Hepatocyte (in vitro differentiated cells): ENCODE results near the gene LCORL. TPM values are rescaled to one million over a fixed set of nuclear protein-coding genes. Genes with fewer than 3 reads are reported as not detected.
A peak's percentile ranks its signal among the peaks of the same experiment; 100 is the strongest.

ENCODE experiments used
- DNase-seq: peaks from one replicate; pipeline ENCODE4 v3.0.0-alpha.2; 2016; ENCODE audit warnings: low spot score
- H2AFZ ChIP-seq: fragments of 200-600 bp; sonication (generic); 2 replicates; pipeline ENCODE4 v1.6.0; 2016; ENCODE audit warnings: antibody characterized with exemption, mild to moderate bottlenecking
- H3K27ac ChIP-seq: fragments of 200-600 bp; sonication (generic); 2 replicates; pipeline ENCODE4 v1.5.1; 2016; ENCODE audit warnings: mild to moderate bottlenecking
- H3K27me3 ChIP-seq: fragments of 200-600 bp; sonication (generic); 2 replicates; pipeline ENCODE4 v1.6.1; 2016
- H3K36me3 ChIP-seq: fragments of 200-600 bp; sonication (generic); replicated peaks from 2 replicates; pipeline ENCODE4 v1.5.1; 2016; ENCODE audit warnings: low read depth; ENCODE audit not compliant: insufficient read depth
- H3K4me1 ChIP-seq: fragments of 200-600 bp; sonication (generic); 2 replicates; pipeline ENCODE4 v1.5.1; 2016; ENCODE audit warnings: mild to moderate bottlenecking, moderate library complexity; ENCODE audit not compliant: insufficient read depth
- H3K4me2 ChIP-seq: fragments of 200-600 bp; sonication (generic); 2 replicates; pipeline ENCODE4 v1.6.0; 2016
- H3K4me3 ChIP-seq: fragments of 200-600 bp; sonication (generic); 2 replicates; pipeline ENCODE4 v1.5.1; 2016; ENCODE audit warnings: mild to moderate bottlenecking
- H3K79me2 ChIP-seq: fragments of 200-600 bp; sonication (generic); 2 replicates; pipeline ENCODE4 v1.6.0; 2017; ENCODE audit warnings: mild to moderate bottlenecking
- H3K9me2 ChIP-seq: fragments of 200-600 bp; sonication (generic); replicated peaks from 2 replicates; pipeline ENCODE4 v1.6.0; 2017; ENCODE audit warnings: mild to moderate bottlenecking; ENCODE audit not compliant: insufficient read depth
- H3K9me3 ChIP-seq: fragments of 200-600 bp; sonication (generic); 2 replicates; pipeline ENCODE4 v1.5.1; 2016; ENCODE audit warnings: low read depth, mild to moderate bottlenecking
- H4K20me1 ChIP-seq: fragments of 200-600 bp; sonication (generic); 2 replicates; pipeline ENCODE4 v1.6.0; 2016; ENCODE audit warnings: mild to moderate bottlenecking; ENCODE audit not compliant: insufficient read depth, poor library complexity, severe bottlenecking
- CTCF ChIP-seq: fragments of 200-600 bp; sonication (generic); IDR thresholded peaks from 2 replicates; pipeline ENCODE4 v1.5.1; 2016; ENCODE audit warnings: antibody characterized with exemption, mild to moderate bottlenecking; ENCODE audit not compliant: poor library complexity
- EZH2 ChIP-seq: fragments of 200-600 bp; sonication (generic); IDR thresholded peaks from 2 replicates; pipeline ENCODE4 v1.6.1; 2016; ENCODE audit warnings: antibody characterized with exemption, mild to moderate bottlenecking, borderline replicate concordance
- EZH2phosphoT487 ChIP-seq: fragments of 200-600 bp; sonication (generic); IDR thresholded peaks from one replicate; pipeline ENCODE4 v1.6.1; 2018; ENCODE audit warnings: antibody characterized with exemption, mild to moderate bottlenecking, low read depth, moderate library complexity; ENCODE audit not compliant: unreplicated experiment, severe bottlenecking
- WGBS: methylation state at CpG from one replicate; pipeline ENCODE4 v1.1.6; 2016; ENCODE audit warnings: low lambda C conversion rate; ENCODE audit errors: missing lambda C conversion rate; 5-methylcytosine and 5-hydroxymethylcytosine counted together
- polyA plus RNA-seq: library from polyadenylated mRNA; unstranded; fragments of >200 nt; fragmentation: Nextera tagmentation; extraction: Ambion mirVana; gene quantifications from 2 replicates; pipeline ENCODE4 v1.2.1, GENCODE V29; 2016
- total RNA-seq: library from RNA; depleted of rRNA; stranded (reverse); fragments of >200 nt; gene quantifications from 2 replicates; pipeline ENCODE4 v1.2.3, GENCODE V29; 2014

LCORL gene
- total and polyA plus RNA-seq, 2 experiments from 2014 or later, result 9.4 to 19.6 TPM

- H3K4me2 ChIP-seq, result no peak overlapping the region
- no peak overlapping the region for H3K4me3 ChIP-seq
- peaks cover 37% of the 10 kb centered on the region for H3K79me2 ChIP-seq
- H3K36me3 ChIP-seq, result no peaks in the 10 kb centered on the region
- H4K20me1 ChIP-seq, result no peaks in the 10 kb centered on the region
- DNase-seq, result no peak
- TF ChIP-seq EZH2phosphoT487 (no peak), CTCF (no peak), EZH2 (no peak)
- H3K9me3 ChIP-seq, result no peaks in the 10 kb centered on the region
- no peaks in the 10 kb centered on the region for H3K9me2 ChIP-seq
- no peaks in the 10 kb centered on the region for H3K4me1 ChIP-seq
- H3K27ac ChIP-seq, result no peak overlapping the region
- H2AFZ ChIP-seq, result no peak overlapping the region
- H3K27me3 ChIP-seq, result no peaks in the 10 kb centered on the region
- 97% methylated on average over 12 of the region's 12 CpGs for WGBS
These were observed 205.4 kb downstream of the LCORL start for GRCh38 chr4:17816142-17816541.

GRCh38 chr4:17814140-17814539 is 207.4 kb downstream of the LCORL start:
- DNase-seq, result no peak
- Histone ChIP-seq H3K27me3 (no peaks in the 10 kb centered on the region), H4K20me1 (peaks cover 10% of the 10 kb centered on the region), H3K4me2 (no peak overlapping the region), H3K27ac (no peak overlapping the region), H3K4me1 (peaks cover 3% of the 10 kb centered on the region), H3K36me3 (no peaks in the 10 kb centered on the region), H3K9me2 (no peaks in the 10 kb centered on the region), H2AFZ (no peak overlapping the region), H3K4me3 (no peak overlapping the region), H3K9me3 (no peaks in the 10 kb centered on the region), H3K79me2 (peaks cover 48% of the 10 kb centered on the region)
- 87% methylated on average over 3 of the region's 3 CpGs for WGBS
- TF ChIP-seq EZH2phosphoT487, result no peak
- TF ChIP-seq EZH2, result no peak
- TF ChIP-seq CTCF, result no peak

GRCh38 chr4:17812801-17813200 is 208.8 kb downstream of the LCORL start:
- Histone ChIP-seq H3K9me2 (no peaks in the 10 kb centered on the region), H2AFZ (no peak overlapping the region), H3K79me2 (peaks cover 61% of the 10 kb centered on the region), H3K4me2 (peak overlapping the region; percentile 73), H3K4me1 (peaks cover 14% of the 10 kb centered on the region), H3K27me3 (no peaks in the 10 kb centered on the region), H3K9me3 (no peaks in the 10 kb centered on the region), H4K20me1 (peaks cover 21% of the 10 kb centered on the region), H3K27ac (no peak overlapping the region), H3K36me3 (no peaks in the 10 kb centered on the region), H3K4me3 (no peak overlapping the region)
- DNase-seq, result no peak
- TF ChIP-seq EZH2 (no peak), EZH2phosphoT487 (no peak)
- WGBS, result 83% methylated on average over 3 of the region's 3 CpGs

GRCh38 chr4:17812125-17812524 is 209.4 kb downstream of the LCORL start:
- peak overlapping the region; percentile 18 for H2AFZ ChIP-seq

More at GRCh38 chr4:17812125-17812524, 209.4 kb downstream of the LCORL start:
- 17% methylated on average over 3 of the region's 3 CpGs for WGBS
- Histone ChIP-seq H3K4me1 (peaks cover 16% of the 10 kb centered on the region), H3K9me3 (no peaks in the 10 kb centered on the region), H3K27ac (no peak overlapping the region), H3K79me2 (peaks cover 68% of the 10 kb centered on the region), H4K20me1 (peaks cover 28% of the 10 kb centered on the region), H3K36me3 (no peaks in the 10 kb centered on the region), H3K27me3 (no peaks in the 10 kb centered on the region), H3K4me2 (peak overlapping the region; percentile 73), H3K4me3 (peak overlapping the region; percentile 26), H3K9me2 (no peaks in the 10 kb centered on the region)
- TF ChIP-seq EZH2, result no peak
- DNase-seq, result no peak
